MCF 10A (cell line): Measurements from ENCODE around the gene PROKR1. TPM values are rescaled to one million over a fixed set of nuclear protein-coding genes. Genes with fewer than 3 reads are reported as not detected.

Source experiments
- BruUV-seq: library from RNA; stranded (reverse); fragments of 400-500 nt; replicated peaks from 2 replicates; lab custom pipeline; 2021; lab: Mats Ljungman, UMichigan
- CTCF ChIA-PET: fragments of 300-600 bp; sonication (Branson Sonifier 250); formaldehyde crosslinking; extraction: SDS; loops from one replicate; lab custom pipeline; 2021; ENCODE audit warnings: antibody characterized with exemption, inconsistent platforms; lab: Yijun Ruan, JAX
- POLR2A ChIA-PET: fragments of 300-600, 350-650 bp; sonication (Branson Sonifier 250); formaldehyde crosslinking; extraction: SDS; loops from one replicate; lab custom pipeline; 2020; ENCODE audit warnings: antibody characterized with exemption, inconsistent platforms; lab: Yijun Ruan, JAX
- DNase-seq: peaks from one replicate; pipeline ENCODE4 v3.0.0-alpha.2; 2018; ENCODE audit not compliant: unreplicated experiment
- H3K27ac Mint-ChIP-seq: one replicate; pipeline ENCODE4 v1.8.0; 2022; ENCODE audit warnings: mild to moderate bottlenecking, low read depth, mixed read lengths; ENCODE audit not compliant: unreplicated experiment
- H3K27me3 Mint-ChIP-seq: one replicate; pipeline ENCODE4 v1.8.0; 2022; ENCODE audit warnings: mixed read lengths; ENCODE audit not compliant: insufficient read depth, unreplicated experiment
- H3K36me3 Mint-ChIP-seq: one replicate; pipeline ENCODE4 v1.8.0; 2022; ENCODE audit warnings: mild to moderate bottlenecking, moderate library complexity, mixed read lengths; ENCODE audit not compliant: insufficient read depth, unreplicated experiment
- H3K4me1 Mint-ChIP-seq: one replicate; pipeline ENCODE4 v1.8.0; 2022; ENCODE audit warnings: mixed read lengths; ENCODE audit not compliant: insufficient read depth, unreplicated experiment
- H3K4me3 Mint-ChIP-seq: one replicate; pipeline ENCODE4 v1.8.0; 2022; ENCODE audit warnings: mild to moderate bottlenecking, moderate library complexity, mixed read lengths; ENCODE audit not compliant: unreplicated experiment
- H3K9me3 Mint-ChIP-seq: one replicate; pipeline ENCODE4 v1.8.0; 2022; ENCODE audit warnings: mixed read lengths; ENCODE audit not compliant: unreplicated experiment
- CTCF ChIP-seq: fragments of 200-600 bp; IDR thresholded peaks from one replicate; pipeline ENCODE4 v1.8.0; 2022; ENCODE audit warnings: antibody characterized with exemption, mild to moderate bottlenecking; ENCODE audit not compliant: unreplicated experiment
- intact Hi-C: fragments of 100-400 bp; cut with micrococcal nuclease; formaldehyde crosslinking; loops from 2 replicates; pipeline ENCODE4 v1.14.1; 2022
- total RNA-seq: library from RNA; stranded (reverse); gene quantifications from 2 replicates; pipeline ENCODE4 v1.2.3, GENCODE V29; 2022

PROKR1 gene
- total RNA-seq, 1 experiment from 2014 or later = not detected

- no peak overlapping the region for H3K4me3 Mint-ChIP-seq
- ChIA-PET CTCF (no interaction called here), POLR2A (no interaction called here)
- no peak overlapping the region for H3K27ac Mint-ChIP-seq
- intact Hi-C loops = no loop called here
- no peaks in the 10 kb centered on the region for H3K27me3 Mint-ChIP-seq
- DNase-seq = no peak
- BruUV-seq = no TSS peak
- no peaks in the 10 kb centered on the region for H3K9me3 Mint-ChIP-seq
- no peaks in the 10 kb centered on the region for H3K4me1 Mint-ChIP-seq
- no peak for TF ChIP-seq CTCF
- no peaks in the 10 kb centered on the region for H3K36me3 Mint-ChIP-seq
Observed at GRCh38 chr2:68696554-68696953, 53.2 kb downstream of the PROKR1 start.

GRCh38 chr2:68698567-68699377 lies 55.4 kb downstream of the PROKR1 start:
- Mint-ChIP-seq H3K27me3 (no peaks in the 10 kb centered on the region), H3K4me3 (no peak overlapping the region), H3K9me3 (no peaks in the 10 kb centered on the region), H3K4me1 (no peaks in the 10 kb centered on the region), H3K36me3 (no peaks in the 10 kb centered on the region), H3K27ac (no peak overlapping the region)
- intact Hi-C loops = no loop called here
- ChIA-PET CTCF (interaction anchor here (1.6 kb wide), 1 partner anchor 11 kb away, joined by 5 read pairs; no protein-coding TSS in a partner anchor), POLR2A (no interaction called here)
- DNase-seq = no peak
- BruUV-seq = no TSS peak
- TF ChIP-seq CTCF = no peak

- Mint-ChIP-seq H3K4me1 (no peaks in the 10 kb centered on the region), H3K9me3 (no peaks in the 10 kb centered on the region), H3K4me3 (no peak overlapping the region), H3K27me3 (peaks cover 5% of the 10 kb centered on the region), H3K36me3 (no peaks in the 10 kb centered on the region), H3K27ac (no peak overlapping the region)
- no peak for TF ChIP-seq CTCF
- ChIA-PET POLR2A (interaction anchor here (0.6 to 0.7 kb wide), 2 partner anchors 43 to 1181 kb away, joined by 3 read pairs; no protein-coding TSS in a partner anchor), CTCF (interaction anchor here (0.6 to 1.6 kb wide), 5 partner anchors 9 to 105 kb away, joined by 3 to 7 read pairs (median 5); no protein-coding TSS in a partner anchor)
- no peak for DNase-seq
- intact Hi-C loops = no loop called here
- no TSS peak for BruUV-seq
Observed at GRCh38 chr2:68700560-68700959, 57.2 kb downstream of the PROKR1 start.

GRCh38 chr2:68706637-68707036 lies 63.3 kb downstream of the PROKR1 start:
- POLR2A ChIA-PET = no interaction called here
- intact Hi-C loops = loop anchor here (5.0 kb wide), 1 partner anchor 46 kb away; no protein-coding TSS in a partner anchor
- CTCF ChIA-PET = interaction anchor here (0.6 kb wide), 1 partner anchor 17 kb away, joined by 4 read pairs; no protein-coding TSS in a partner anchor
- Mint-ChIP-seq H3K27ac (no peak overlapping the region), H3K4me3 (no peak overlapping the region), H3K4me1 (no peaks in the 10 kb centered on the region), H3K9me3 (no peaks in the 10 kb centered on the region), H3K27me3 (peaks cover 25% of the 10 kb centered on the region), H3K36me3 (no peaks in the 10 kb centered on the region)
- TF ChIP-seq CTCF = no peak
- BruUV-seq = no TSS peak
- DNase-seq = no peak
